GM19035 (cell line): Measurements from ENCODE around the gene FERMT3.

Experiments
- ATAC-seq: cut with Tn5 transposase; IDR thresholded peaks from one replicate; pipeline ENCODE4 v1.9.1; 2021; ENCODE audit not compliant: unreplicated experiment

FERMT3 gene

DNA sequence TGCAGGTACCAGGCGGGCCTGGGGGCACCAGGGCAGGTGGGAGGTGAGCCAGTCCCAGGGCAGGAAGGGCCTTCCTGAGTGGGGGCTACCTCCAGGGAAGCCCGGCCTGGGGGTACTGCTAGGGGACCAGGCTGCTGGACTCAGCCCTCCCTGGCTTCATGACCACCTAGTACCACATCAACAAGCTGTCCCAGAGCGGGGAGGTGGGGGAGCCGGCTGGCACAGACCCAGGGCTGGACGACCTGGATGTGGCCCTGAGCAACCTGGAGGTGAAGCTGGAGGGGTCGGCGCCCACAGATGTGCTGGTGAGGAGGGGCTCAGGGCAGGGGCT, 12.8 kb downstream of the FERMT3 start:
- ATAC-seq = no peak

DNA sequence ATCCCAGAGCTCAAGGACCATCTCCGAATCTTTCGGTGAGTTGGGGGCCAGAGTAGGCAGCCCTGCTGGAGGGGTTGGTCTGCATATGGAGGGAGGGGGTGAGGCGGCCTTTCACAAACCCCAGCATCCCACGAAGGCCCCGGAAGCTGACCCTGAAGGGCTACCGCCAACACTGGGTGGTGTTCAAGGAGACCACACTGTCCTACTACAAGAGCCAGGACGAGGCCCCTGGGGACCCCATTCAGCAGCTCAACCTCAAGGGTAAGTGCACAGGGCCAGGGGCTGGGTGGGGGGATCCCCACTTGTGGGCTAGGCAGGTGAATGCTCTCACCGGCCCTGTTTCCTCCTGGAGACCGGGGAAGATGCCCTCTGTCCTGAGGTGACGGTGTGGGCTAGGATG, 13.2 kb downstream of the FERMT3 start:
- no peak for ATAC-seq

DNA sequence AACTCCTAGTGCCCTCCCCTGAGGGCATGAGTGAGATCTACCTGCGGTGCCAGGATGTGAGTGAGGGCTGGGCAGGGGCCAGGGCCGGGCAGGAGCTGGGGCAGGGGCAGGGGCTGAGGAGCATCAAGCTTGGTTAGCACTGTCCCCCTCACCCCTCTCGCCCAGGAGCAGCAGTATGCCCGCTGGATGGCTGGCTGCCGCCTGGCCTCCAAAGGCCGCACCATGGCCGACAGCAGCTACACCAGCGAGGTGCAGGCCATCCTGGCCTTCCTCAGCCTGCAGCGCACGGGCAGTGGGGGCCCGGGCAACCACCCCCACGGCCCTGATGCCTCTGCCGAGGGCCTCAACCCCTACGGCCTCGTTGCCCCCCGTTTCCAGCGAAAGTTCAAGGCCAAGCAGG, 13.8 kb downstream of the FERMT3 start:
- ATAC-seq = no peak

DNA sequence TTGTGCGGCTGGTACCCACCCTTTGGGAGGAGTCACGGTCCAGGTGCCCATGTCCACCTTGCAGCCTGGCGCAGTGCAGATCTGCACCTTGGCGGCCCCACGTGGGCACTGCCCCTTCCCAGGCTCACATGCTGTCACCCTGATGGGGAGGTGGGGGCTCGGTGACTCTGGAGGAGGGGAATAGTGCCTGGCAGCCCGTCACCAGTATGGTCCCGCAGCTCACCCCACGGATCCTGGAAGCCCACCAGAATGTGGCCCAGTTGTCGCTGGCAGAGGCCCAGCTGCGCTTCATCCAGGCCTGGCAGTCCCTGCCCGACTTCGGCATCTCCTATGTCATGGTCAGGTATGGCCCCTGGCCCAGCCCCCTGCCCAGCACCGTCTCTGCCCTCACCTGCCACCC, 14.3 kb downstream of the FERMT3 start:
- no peak for ATAC-seq

DNA sequence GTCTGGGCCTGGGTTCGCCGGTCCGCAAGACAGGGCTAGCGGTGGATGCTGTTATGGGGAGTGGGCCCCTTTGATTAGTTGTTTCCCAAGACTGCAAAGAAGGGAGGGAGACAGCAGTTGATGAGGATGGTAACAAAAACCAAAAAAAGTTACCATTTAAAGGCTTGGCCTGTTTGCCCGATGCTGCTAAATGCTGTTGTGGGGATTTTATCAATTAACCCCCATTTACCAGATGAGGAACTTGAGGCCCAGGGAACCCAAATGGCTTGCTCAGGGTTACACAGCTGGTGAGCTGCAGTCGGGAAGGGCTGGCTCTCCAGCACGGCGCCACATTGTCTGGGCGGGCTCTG, 16.1 kb downstream of the FERMT3 start:
- ATAC-seq = no peak

DNA sequence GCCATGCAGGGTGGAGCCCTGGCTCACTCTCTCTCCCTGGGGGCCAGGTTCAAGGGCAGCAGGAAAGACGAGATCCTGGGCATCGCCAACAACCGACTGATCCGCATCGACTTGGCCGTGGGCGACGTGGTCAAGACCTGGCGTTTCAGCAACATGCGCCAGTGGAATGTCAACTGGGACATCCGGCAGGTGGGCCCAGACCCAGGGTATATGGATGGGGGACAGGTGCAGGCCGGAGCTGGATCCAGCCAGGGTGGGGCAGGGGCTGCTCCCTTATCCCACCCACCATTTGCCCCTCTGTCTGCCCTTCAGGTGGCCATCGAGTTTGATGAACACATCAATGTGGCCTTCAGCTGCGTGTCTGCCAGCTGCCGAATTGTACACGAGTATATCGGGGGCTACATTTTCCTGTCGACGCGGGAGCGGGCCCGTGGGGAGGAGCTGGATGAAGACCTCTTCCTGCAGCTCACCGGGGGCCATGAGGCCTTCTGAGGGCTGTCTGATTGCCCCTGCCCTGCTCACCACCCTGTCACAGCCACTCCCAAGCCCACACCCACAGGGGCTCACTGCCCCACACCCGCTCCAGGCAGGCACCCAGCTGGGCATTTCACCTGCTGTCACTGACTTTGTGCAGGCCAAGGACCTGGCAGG, 16.6 kb downstream of the FERMT3 start:
- no peak for ATAC-seq

DNA sequence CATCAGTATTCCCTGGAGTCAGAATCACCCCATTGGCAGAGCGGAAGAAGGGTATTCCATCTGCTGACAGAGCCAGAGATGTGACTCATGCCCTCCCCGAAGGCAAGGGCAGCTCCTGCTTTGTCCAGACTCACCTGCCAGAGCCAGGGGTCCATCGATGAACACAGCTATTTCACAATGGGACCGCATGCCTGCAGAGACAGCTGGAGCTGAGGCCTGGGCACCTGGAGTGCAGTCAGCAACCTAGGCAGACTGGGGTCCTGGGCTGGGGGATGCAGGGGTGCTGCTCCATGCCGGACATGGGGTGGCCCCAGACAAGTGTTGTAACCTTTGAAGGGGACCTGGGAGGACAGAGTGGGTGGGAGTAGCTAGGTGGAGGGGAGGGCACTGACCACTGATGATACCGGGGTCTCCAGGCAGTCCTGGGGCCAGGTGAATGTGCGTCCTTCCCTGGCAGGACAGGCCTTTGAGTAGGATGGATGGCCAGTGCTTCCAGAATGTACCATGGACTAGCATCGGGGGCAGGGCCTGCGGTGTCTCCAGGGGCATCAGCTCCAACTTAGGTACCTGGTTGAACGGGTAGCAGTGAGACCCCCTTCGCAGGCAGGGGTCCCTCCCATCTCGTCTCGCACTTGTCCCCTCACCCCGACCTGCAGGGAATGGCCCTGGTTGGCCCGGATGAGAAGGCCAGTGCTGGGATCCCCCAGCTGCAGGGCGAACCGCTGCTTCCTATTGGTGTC, 17.8 kb downstream of the FERMT3 start:
- ATAC-seq = no peak

DNA sequence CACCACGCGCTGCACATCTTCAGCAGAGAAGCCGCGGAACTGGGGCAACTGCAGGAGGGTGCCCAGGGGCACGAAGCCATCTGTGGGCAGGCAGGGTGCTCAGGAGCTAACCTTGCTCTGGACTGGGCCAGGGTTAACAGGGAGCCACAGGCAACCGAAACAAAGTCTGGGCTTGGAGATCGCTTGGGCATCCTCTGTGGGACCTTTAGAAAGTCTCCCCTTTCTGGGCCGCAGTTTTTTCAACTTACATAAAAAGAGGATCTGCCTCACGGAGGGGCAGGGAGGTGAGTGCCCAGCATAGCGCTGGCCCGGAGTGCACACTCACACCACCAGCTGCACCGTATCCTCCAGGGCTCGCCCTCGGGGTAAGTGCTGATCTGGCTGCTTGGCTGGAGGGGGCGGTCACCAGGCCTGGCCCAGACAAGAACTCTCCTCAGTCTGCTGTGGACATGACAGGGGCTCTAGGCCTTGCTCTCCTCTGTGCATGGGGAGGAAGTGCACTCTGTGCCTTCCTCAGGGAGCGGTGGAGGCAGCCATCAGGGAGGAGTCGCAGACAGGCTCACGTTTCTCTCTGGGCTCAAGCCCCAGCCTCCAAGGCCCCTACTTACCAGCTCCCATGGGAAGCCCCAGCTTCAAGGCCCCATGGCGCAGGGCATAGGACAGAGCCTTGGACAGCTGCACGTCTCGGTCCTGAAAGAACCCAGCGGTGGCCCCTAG, 18.5 kb downstream of the FERMT3 start:
- no peak for ATAC-seq

DNA sequence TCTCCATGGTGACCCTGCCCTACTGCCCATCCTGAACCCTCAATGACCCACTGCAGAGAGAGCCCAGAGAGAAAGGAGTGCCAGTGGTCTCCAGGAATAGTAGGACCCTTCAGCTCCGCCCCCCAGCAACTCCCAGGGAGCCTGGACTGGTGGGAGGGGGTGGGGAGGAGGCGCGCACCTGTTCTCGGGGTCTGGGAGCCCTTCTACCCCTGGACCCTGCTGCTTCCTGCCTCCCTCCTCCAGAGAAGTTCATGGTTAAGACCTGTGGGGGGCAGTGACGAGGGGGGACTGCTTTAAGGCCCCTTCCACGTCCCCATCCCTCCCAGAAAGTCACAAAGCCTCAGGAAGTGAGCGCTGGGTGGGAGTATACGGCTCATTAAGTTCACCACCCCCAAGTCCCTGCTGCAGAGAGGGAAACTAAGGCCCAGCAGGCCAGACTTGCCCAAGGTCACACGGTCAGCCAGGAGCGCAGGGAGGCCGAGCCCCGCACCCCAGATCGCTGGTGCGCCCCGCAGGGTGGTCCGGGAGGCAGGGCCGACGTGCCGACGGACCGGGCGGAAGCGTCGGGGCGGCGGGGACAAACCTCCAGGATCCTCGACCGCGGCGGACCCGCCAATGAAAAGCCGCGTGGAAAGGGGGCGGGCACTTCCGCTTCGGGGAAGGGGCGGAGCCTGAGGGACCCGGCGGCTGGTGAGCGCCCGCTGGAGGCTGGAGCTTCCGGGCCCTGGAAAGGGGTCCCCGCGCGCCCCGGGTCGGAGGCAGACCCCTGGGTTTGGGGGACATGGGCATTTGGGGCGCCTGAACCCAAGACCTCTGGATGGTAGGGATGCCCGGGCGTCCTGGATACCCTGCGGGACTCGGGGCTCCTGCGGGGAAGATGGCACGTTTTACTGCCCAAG, 19.3 kb downstream of the FERMT3 start, which contains the start of the genes NUDT22 and TRPT1:
TSS of gene NUDT22 (plus strand) at position 667 of the 899 bp plus-strand sequence. CDS start 379 bp downstream, outside the sequence.
TSS of gene TRPT1 (minus strand) at position 579 of the 899 bp plus-strand sequence. CDS start at position 253, 326 bp downstream.
- ATAC-seq = peak; percentile 40

DNA sequence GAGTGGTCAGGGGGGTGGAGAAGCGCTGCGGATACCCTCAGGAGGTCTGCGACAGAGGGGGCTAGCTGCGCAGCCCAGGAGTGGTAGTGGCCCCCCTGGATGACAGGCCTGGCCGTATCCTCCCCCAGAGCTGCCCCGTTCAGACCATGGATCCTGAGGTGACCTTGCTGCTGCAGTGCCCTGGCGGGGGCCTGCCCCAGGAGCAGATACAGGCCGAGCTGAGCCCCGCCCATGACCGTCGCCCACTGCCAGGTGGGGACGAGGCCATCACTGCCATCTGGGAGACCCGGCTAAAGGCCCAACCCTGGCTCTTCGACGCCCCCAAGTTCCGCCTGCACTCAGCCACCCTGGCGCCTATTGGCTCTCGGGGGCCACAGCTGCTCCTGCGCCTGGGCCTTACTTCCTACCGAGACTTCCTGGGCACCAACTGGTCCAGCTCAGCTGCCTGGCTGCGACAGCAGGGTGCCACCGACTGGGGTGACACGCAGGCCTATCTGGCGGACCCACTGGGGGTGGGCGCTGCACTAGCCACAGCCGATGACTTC, 20.1 kb downstream of the FERMT3 start:
- peak; percentile 32 for ATAC-seq

DNA sequence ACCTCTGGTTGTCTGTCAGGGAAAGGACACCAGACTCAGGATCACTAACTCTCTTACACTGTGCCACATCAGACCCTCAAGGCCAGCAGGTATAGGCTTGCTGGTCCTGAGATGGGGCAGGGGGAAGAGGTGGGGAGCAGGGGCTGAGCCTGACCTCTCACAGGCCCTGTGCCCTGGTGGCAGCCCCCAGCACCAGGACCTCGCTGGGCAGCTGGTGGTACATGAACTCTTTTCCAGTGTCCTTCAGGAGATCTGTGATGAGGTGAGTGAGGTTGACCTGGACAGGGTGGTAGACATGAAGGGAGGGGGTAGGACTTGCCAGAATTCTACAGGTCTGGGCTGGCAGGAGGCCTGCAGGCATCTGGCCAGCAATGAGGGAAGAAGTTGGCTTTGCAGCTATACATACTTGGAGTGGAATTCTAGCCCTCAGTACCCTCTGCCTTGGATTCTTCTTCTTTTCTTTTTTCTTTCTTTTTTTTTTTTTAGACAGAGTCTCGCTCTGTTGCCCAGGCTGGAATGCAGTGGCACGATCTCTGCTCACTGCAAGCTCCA, 21.0 kb downstream of the FERMT3 start:
- ATAC-seq = no peak

DNA sequence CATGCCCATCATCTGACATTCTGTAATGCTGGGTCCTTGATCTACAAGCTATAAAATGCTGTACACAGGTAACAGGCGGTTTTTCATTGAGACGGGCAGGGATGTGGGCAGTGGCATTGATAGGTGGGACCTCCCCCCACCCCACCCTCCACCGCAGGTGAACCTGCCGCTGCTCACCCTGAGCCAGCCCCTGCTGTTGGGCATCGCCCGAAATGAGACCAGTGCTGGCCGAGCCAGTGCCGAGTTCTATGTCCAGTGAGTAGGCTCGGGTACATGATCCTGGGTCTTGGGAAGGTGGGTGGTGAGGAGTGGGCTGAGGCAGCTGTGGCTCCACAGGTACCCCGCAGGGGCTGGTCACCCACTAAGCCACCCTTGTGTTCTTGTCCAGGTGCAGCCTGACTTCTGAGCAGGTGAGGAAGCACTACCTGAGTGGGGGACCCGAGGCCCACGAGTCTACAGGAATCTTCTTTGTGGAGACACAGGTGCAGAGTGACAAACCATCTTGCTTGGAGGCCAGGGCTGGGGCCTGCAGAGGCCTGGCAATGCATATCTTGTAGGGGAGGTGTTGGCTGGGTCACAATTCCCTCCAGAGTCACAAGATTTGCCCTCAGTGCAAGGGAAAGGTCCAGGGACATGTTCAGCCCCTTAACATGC, 22.7 kb downstream of the FERMT3 start:
- ATAC-seq = no peak

DNA sequence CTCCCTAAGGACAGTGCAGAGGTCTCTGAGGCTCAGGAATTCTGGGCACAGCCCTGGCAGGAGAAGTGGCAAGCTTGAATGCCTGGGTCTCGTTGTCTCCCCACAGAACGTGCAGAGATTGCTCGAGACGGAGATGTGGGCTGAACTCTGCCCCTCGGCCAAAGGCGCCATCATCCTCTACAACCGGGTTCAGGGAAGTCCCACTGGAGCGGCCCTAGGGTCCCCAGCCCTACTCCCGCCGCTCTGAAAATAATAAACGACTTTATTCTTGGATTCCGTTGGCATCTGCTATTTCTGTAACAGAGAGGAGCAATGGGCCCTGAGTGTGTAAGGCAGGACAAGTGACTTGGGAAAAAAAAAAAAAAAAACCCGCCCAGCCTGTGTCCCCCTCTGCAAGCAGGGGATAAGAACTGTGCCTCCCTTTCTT, 23.2 kb downstream of the FERMT3 start:
- no peak for ATAC-seq

DNA sequence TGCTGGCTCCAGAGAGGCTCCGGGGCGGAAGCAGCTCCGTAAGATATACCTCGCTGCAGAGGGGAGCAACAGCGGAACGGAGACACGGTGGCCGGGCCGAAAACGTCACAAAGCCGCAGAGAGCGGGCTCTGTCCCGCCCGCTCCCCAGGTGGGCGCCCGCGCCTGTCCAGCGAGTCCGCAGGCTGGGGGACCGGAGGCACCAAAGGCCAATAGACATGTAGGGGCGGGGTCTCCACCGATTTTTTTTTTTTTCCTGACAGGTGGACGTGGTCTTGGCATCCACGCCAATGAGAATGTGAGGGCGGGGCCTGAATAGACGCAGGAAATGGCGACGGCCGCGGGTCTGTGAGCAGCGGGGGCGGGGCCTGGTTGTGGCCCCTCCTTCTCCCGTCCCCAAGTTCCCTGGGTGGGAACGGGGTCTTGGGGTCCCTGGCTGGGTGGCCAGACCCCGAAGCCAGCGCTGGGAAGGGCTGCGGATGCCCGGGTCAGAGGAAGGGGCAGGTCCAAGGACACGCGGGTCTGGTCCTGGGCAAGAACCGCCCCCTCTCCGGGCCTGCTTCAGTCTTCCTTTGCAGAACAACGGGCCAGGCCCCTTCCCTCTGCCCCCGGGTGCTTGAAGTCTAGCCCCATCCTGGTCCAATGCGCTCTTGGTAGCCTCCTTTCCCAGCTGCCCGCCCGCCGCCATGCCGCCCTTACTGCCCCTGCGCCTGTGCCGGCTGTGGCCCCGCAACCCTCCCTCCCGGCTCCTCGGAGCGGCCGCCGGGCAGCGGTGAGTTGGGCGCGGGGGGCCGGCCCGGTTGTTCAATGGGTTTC, 23.9 kb downstream of the FERMT3 start, which contains the start of gene DNAJC4:
TSS of gene DNAJC4 (plus strand) at position 378 of the 814 bp plus-strand sequence. CDS start at position 685, 307 bp downstream.
- peak; percentile 50 for ATAC-seq

DNA sequence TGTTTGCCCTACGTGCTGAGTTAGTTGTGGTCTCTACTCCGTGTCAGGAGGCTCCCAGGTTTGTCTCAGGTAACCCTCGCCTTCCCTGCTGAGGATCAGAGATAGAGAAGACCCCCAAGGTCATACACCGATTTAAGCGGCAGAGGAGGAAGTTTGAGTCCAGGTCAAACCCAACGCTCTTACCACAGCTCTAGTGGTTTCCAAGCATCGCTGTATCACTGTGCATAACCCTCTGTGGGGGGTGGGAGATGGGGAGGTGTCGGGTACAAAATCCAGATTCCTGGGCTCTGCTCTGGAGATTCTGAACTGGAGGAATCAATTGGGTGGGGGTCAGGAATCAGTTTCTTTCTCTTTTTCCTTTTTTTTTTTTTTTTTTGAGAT, 24.5 kb downstream of the FERMT3 start:
- no peak for ATAC-seq

DNA sequence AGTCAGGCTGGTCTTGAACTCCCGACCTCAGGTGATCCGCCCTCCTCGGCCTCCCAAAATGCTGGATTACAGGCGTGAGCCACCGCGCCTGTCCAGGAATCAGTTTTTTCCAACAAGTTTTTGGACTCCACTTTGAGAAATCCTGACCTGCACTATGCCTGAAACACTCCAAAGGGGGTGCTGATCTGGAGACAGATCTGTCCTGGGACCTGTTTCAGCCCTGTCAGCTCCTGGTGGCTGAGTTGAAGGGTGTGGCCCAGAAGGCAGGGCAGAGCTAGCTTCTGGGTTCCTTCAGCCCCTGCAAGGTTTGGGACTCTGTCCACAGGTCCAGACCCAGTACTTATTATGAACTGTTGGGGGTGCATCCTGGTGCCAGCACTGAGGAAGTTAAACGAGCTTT, 25.0 kb downstream of the FERMT3 start:
- no peak for ATAC-seq

DNA sequence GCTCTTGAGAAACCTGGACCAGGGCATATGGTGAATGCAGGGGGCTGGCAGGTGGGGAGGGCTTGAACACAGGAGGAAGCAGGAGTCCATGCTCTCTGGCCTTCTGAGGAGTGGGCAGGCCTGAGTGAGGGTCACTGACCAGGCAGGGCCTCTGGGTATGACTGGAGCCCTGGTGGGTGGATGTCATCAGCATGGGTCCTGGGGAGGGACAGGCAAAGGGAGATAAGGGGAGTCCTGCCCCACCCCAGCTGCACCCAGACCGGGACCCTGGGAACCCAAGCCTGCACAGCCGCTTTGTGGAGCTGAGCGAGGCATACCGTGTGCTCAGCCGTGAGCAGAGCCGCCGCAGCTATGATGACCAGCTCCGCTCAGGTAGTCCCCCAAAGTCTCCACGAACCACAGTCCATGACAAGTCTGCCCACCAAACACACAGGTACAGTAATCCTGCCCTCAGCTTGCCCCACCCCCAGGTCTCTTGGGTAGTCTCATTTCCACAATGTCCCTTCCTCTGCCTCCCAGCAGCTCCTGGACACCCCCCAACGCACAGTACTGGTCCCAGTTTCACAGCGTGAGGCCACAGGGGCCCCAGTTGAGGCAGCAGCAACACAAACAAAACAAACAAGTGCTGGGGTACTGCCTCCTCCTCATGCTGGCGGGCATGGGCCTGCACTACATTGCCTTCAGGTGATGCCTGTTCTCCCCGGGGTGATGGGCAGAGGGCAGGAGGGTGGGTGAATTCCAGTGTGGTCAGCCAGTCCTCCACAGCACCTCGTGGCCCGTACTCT, 25.9 kb downstream of the FERMT3 start:
- no peak for ATAC-seq

DNA sequence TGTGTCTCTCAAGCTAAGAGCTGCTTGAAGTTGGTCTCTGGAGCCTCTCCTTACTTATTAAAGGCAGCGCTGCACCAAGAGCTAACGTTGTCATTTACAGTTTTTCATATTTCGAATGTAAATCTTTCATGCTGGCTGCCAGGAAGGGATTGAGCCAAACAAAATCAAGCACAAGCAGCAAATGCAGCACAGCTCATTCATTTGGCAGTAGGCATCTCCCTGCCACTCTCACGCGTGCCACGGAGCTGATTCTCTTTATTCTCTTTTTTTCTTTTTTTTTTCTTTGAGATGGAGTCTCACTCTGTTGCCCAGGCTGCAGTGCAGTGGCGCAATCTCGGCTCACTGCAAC, 26.4 kb downstream of the FERMT3 start:
- no peak for ATAC-seq
